Neural cell (in vitro differentiated cells): ENCODE data around the gene ZNF638. TPM values are rescaled to one million over a fixed set of nuclear protein-coding genes. Genes with fewer than 3 reads are reported as not detected.

ENCODE experiments used
- H2AFZ ChIP-seq: fragments of 200-600, 300-800 bp; sonication (generic), shearing (Covaris generic); 2 replicates; pipeline ENCODE4 v1.6.0; 2014; ENCODE audit warnings: low read depth, mild to moderate bottlenecking, antibody characterized with exemption, low read length, moderate library complexity
- H3F3A ChIP-seq: fragments of 200-600 bp; shearing (Covaris generic); 2 replicates; pipeline ENCODE4 v1.6.1; 2016; ENCODE audit warnings: mild to moderate bottlenecking, moderate library complexity, mixed read lengths, antibody characterized with exemption, low read length; ENCODE audit not compliant: insufficient read depth, poor library complexity, severe bottlenecking
- H3K27ac ChIP-seq: fragments of 200-600, 300-800 bp; sonication (generic), shearing (Covaris generic); 2 replicates; pipeline ENCODE4 v1.5.1; 2014; ENCODE audit warnings: mild to moderate bottlenecking, low read length, moderate library complexity
- H3K27me3 ChIP-seq: fragments of 300-800, 200-600 bp; sonication (generic), shearing (Covaris generic); 2 replicates; pipeline ENCODE4 v1.6.0; 2014; ENCODE audit warnings: mild to moderate bottlenecking, low read depth, low read length, moderate library complexity; ENCODE audit not compliant: insufficient read depth
- H3K36me3 ChIP-seq: fragments of 300-800, 200-600 bp; sonication (generic), shearing (Covaris generic); 2 replicates; pipeline ENCODE4 v1.5.1; 2014; ENCODE audit warnings: mild to moderate bottlenecking, antibody characterized with exemption, low read length, moderate library complexity; ENCODE audit not compliant: insufficient read depth
- H3K4me2 ChIP-seq: fragments of 300-800, 200-600 bp; sonication (generic), shearing (Covaris generic); 2 replicates; pipeline ENCODE4 v1.6.0; 2014; ENCODE audit warnings: mild to moderate bottlenecking, low read length
- H3K4me3 ChIP-seq: fragments of 300-800, 200-600 bp; sonication (generic), shearing (Covaris generic); 2 replicates; pipeline ENCODE4 v1.5.1; 2014; ENCODE audit warnings: mild to moderate bottlenecking, low read length, moderate library complexity
- H3K79me2 ChIP-seq: fragments of 200-600 bp; shearing (Covaris generic); replicated peaks from 2 replicates; pipeline ENCODE4 v1.6.0; 2014; ENCODE audit warnings: mild to moderate bottlenecking, low read length, moderate library complexity; ENCODE audit not compliant: insufficient read depth
- H3K9ac ChIP-seq: fragments of 300-800, 200-600 bp; sonication (generic), shearing (Covaris generic); 2 replicates; pipeline ENCODE4 v1.6.1; 2016; ENCODE audit warnings: mild to moderate bottlenecking, low read length, mixed read lengths
- H3K9me2 ChIP-seq: fragments of 200-600 bp; shearing (Covaris generic); 2 replicates; pipeline ENCODE4 v1.6.1; 2016; ENCODE audit warnings: mild to moderate bottlenecking, low read length, mixed read lengths; ENCODE audit not compliant: insufficient read depth
- H3K9me3 ChIP-seq: fragments of 200-600, 300-800 bp; sonication (generic), shearing (Covaris generic); 2 replicates; pipeline ENCODE4 v1.6.1; 2016; ENCODE audit warnings: mild to moderate bottlenecking, mixed run types, low read length, moderate library complexity, mixed read lengths
- H4K20me1 ChIP-seq: fragments of 200-600 bp; shearing (Covaris generic); 2 replicates; pipeline ENCODE4 v1.6.1; 2016; ENCODE audit warnings: mild to moderate bottlenecking, mixed run types; ENCODE audit not compliant: insufficient read depth
- CTCF ChIP-seq: fragments of 450-650 bp; IDR thresholded peaks from 2 replicates; pipeline ENCODE4 v1.5.1; 2014; ENCODE audit warnings: antibody characterized with exemption, mild to moderate bottlenecking, moderate library complexity; ENCODE audit not compliant: poor library complexity, severe bottlenecking
- EP300 ChIP-seq: fragments of 450-650 bp; conservative IDR thresholded peaks from 2 replicates; pipeline ENCODE4 v1.6.1; 2014; ENCODE audit warnings: antibody characterized with exemption, mild to moderate bottlenecking, moderate library complexity; ENCODE audit not compliant: poor library complexity, severe bottlenecking
- EZH2 ChIP-seq: fragments of 200-600, 300-800 bp; shearing (Covaris generic), sonication (generic); IDR thresholded peaks from 2 replicates; pipeline ENCODE4 v1.6.1; 2014; ENCODE audit warnings: antibody characterized with exemption, low read length, borderline replicate concordance, mild to moderate bottlenecking; ENCODE audit not compliant: insufficient read depth, poor library complexity, severe bottlenecking
- MXI1 ChIP-seq: fragments of 450-650 bp; conservative IDR thresholded peaks from 2 replicates; pipeline ENCODE4 v1.6.1; 2014; ENCODE audit warnings: antibody characterized with exemption, mild to moderate bottlenecking; ENCODE audit not compliant: poor library complexity, severe bottlenecking
- POLR2AphosphoS5 ChIP-seq: IDR thresholded peaks from 2 replicates; pipeline ENCODE4 v1.6.1; 2012
- RAD21 ChIP-seq: fragments of 450-650 bp; conservative IDR thresholded peaks from 2 replicates; pipeline ENCODE4 v1.6.1; 2014; ENCODE audit warnings: antibody characterized with exemption, mild to moderate bottlenecking, moderate library complexity
- REST ChIP-seq: IDR thresholded peaks from 2 replicates; pipeline ENCODE4 v1.6.1; 2012; ENCODE audit warnings: borderline replicate concordance
- SMC3 ChIP-seq: fragments of 450-650 bp; conservative IDR thresholded peaks from 2 replicates; pipeline ENCODE4 v1.6.1; 2014; ENCODE audit warnings: antibody characterized with exemption, mild to moderate bottlenecking, moderate library complexity; ENCODE audit not compliant: poor library complexity
- TAF1 ChIP-seq: IDR thresholded peaks from 2 replicates; pipeline ENCODE4 v1.6.1; 2012; ENCODE audit warnings: low read depth
- polyA plus RNA-seq: library from polyadenylated mRNA; depleted of rRNA; stranded (reverse); fragments of >200 nt; gene quantifications from 2 replicates; pipeline ENCODE4 v1.2.3, GENCODE V29; 2014

ZNF638 gene
- polyA plus RNA-seq, 1 donor from 2014 or later, result 308 TPM

- Histone ChIP-seq H2AFZ (no peak overlapping the region), H3K79me2 (peaks cover 100% of the 10 kb centered on the region), H3K4me3 (peak overlapping the region; percentile 27), H3K9ac (no peak overlapping the region), H3K27ac (no peak overlapping the region), H3K9me2 (no peaks in the 10 kb centered on the region), H4K20me1 (peaks cover 7% of the 10 kb centered on the region), H3K27me3 (no peaks in the 10 kb centered on the region), H3K36me3 (peaks cover 4% of the 10 kb centered on the region), H3K4me2 (no peak overlapping the region), H3K9me3 (no peaks in the 10 kb centered on the region), H3F3A (peaks cover 5% of the 10 kb centered on the region)
- TF ChIP-seq CTCF (no peak), RAD21 (no peak), SMC3 (no peak), MXI1 (no peak), EP300 (no peak), TAF1 (no peak), POLR2AphosphoS5 (no peak), REST (no peak), EZH2 (no peak)
These were observed 5.2 kb downstream of the ZNF638 start for GRCh38 chr2:71336802-71337201.

GRCh38 chr2:71337776-71338175 lies 6.2 kb downstream of the ZNF638 start:
- no peaks in the 10 kb centered on the region for H3K9me3 ChIP-seq
- peaks cover 100% of the 10 kb centered on the region for H3K79me2 ChIP-seq
- TF ChIP-seq EZH2 (no peak), RAD21 (no peak), EP300 (no peak), REST (no peak), TAF1 (no peak)
- peaks cover 7% of the 10 kb centered on the region for H4K20me1 ChIP-seq
- H3F3A ChIP-seq, result no peaks in the 10 kb centered on the region
- H3K27me3 ChIP-seq, result no peaks in the 10 kb centered on the region
- no peak overlapping the region for H3K4me2 ChIP-seq
- no peaks in the 10 kb centered on the region for H3K9me2 ChIP-seq
- peaks cover 4% of the 10 kb centered on the region for H3K36me3 ChIP-seq
- H3K4me3 ChIP-seq, result peak overlapping the region; percentile 22
- H3K27ac ChIP-seq, result no peak overlapping the region
- H2AFZ ChIP-seq, result no peak overlapping the region
- H3K9ac ChIP-seq, result no peak overlapping the region
